GM21447 (cell line): Measurements from ENCODE around the gene RRP1B.
"Not testable (repeated sequence)": the region's sequence is repeated elsewhere in the genome, so short reads cannot be mapped to it uniquely, and the experiment has no call there.

ENCODE experiments used
- ATAC-seq: cut with Tn5 transposase; IDR thresholded peaks from one replicate; pipeline ENCODE4 v1.9.1; 2021; ENCODE audit not compliant: unreplicated experiment

The RRP1B gene

DNA sequence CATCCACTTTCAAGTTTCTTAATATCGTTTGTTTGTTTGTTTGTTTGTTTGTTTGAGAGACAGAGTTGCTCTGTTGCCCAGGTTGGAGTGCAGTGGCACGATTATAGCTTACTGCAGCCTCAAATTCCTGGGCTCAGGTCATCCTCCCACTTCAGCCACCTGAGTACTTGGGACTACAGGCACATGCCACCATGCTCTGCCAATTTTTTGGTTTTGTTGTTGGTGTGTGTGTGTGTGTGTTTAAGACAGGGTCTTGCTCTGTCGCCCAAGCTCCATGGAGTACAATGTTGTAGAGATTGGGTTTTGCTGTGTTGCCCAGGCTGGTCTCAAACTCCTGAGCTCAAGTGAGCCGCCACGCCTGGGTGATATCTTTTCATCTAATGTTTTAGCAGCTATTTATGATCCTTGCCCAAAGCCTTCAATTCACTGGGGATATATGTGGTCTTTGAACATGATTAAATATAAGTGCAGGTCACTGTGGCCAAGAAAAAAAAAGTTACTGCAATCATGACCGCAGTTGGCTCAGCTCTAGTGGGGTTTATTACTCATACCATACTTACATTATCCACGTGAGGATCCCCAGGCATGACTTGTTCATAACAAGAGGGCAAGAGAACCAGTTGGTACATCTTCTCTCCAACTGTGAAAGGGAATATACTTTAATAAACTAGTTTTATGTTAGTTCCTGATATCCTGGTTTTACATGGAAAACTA lies 8.0 kb downstream of the RRP1B start:
- no peak for ATAC-seq

DNA sequence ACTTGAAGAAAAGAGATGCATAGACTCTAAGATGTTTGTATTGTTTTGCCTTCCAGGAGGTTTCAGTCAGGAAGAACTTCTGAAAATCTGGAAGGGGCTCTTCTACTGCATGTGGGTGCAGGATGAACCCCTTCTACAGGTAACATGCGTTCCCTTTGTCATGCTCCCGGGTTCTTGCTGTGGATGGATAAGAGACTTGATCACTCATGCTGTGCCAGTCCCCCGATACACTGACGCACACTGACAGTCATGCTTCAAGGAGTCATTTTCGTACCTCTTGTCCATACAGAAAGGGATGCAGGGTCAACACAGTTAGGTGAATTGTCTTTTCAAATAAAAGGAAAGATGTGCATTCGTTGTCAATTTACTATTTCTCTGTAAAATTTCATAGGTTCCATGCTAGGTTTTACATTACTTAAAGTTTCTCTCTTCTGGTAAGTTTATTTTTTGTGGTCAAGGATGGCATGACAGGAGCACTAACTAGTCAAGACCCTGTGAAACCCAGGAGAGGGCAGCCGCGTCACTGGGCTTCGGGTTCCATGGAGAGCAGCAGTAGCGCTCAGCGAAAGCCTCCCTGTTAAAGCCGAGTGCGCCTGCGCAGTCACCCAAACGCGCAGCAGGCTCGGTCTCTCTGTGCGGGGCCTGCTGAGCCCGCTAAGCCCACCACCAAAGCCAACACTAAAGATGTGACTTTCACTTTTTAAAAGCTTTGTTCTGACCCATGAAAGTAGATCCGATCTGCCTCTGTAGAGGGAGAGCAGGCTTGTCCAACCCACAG lies 10.7 kb downstream of the RRP1B start:
- ATAC-seq = no peak

DNA sequence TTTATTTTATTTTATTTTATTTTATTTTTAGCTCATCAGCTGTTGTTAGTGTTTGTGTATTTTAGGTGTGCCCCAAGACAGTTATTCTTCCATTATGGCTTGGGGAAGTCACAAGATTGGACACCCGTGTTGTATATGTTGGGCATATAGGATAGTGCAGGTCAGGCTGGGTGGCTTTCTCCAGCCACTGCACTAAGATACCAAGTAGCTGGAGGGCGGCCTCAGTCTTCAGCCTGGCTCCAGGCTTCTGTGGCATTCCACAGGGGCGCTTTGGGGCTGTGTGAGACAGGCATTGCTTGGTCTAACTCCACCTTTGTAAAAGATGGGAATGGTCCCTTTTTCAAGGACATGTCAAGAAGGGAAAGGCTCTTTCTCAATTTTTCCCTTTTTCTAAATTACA lies 16.5 kb downstream of the RRP1B start:
- no peak for ATAC-seq

DNA sequence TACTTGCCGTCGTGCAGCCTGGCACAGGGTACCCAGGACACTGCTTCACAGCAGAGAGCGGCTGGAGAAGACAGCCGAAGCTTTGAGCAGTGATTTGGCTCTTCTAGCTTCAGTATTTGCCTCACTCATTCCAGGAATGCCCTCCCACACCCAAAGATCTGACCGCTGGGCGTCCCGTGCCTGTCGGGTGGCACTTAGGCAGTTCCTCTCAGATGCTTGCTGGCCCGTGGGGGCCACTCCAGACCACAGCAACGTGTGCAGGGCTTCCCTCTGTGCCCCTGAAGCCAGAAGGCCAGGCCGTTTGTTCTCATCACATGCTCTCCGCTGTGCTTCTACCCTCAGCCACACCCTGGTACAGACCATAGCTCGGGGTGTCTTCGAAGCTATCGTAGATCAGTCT lies 17.0 kb downstream of the RRP1B start:
- no peak for ATAC-seq

DNA sequence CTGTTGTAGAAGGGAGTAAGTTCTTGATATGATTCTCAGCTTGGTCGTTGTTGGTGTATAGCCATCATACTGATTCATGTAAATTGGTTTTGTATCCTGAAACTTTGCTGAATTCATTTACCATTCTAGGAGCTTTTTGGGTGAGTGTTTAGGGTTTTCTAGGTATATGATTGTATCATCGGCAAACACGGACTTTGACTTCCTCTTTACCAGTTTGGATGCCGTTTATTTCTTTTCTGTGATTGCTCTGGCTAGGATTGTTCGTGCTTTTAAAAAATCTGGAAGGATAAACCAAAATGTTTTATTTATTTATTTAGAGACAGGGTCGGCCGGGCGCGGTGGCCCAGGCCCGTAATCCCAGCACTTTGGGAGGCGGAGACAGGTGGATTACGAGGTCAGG lies 20.6 kb downstream of the RRP1B start:
- no peak for ATAC-seq

DNA sequence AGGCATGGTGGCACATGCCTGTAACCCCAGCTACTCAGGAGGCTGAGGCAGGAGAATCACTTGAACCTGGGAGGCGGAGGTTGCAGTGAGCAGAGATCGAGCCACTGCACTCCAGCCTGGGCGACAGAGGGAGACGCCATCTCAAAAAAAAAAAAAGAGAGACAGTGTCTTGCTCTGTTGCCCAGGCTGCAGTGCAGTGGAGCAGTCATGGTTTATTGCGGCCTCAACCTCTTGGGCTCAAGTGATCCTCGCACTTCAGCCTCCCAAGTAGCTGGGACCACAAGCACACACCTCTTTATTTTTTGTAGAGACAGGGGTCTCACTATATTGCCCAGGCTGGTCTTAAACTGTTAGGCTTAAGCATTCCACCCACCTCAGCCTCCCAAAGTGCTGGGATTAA lies 21.1 kb downstream of the RRP1B start:
- ATAC-seq = not testable (repeated sequence)

DNA sequence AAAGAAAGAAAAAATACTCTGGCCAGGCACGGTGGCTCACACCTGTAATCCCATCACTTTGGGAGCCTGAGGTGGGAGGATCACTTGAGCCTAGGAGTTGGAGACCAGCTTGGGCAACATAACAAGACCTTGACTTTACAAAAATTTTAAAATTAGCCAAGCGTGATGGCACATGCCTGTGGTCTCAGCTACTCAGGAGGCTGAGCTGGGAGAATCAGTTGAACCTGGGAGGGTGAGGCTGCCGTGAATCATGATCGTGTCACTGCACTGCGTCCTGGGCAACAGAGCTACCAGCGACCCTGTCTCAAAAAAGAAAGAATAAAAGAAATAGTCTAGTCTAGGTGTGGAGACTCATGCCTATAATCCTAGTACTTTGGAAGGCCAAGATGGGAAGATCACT lies 22.3 kb downstream of the RRP1B start:
- ATAC-seq = no peak

DNA sequence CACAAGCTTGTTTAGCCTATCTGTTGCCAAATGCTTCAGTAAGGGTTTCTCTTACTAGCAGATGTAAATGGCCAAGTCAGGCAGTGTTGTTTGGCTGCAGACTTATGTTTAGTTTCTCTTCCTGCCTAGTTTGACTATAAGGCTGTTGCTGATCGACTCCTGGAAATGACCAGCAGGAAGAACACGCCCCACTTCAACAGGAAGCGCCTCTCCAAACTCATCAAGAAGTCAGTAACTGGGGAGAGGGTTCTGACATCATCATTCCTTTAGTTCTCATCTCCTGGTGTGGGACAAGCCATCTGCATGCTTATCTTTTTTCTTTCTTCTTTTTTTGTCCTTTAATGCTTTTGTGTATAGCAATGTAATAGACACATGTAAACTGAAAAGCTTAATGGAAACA lies 25.1 kb downstream of the RRP1B start:
- ATAC-seq = no peak

DNA sequence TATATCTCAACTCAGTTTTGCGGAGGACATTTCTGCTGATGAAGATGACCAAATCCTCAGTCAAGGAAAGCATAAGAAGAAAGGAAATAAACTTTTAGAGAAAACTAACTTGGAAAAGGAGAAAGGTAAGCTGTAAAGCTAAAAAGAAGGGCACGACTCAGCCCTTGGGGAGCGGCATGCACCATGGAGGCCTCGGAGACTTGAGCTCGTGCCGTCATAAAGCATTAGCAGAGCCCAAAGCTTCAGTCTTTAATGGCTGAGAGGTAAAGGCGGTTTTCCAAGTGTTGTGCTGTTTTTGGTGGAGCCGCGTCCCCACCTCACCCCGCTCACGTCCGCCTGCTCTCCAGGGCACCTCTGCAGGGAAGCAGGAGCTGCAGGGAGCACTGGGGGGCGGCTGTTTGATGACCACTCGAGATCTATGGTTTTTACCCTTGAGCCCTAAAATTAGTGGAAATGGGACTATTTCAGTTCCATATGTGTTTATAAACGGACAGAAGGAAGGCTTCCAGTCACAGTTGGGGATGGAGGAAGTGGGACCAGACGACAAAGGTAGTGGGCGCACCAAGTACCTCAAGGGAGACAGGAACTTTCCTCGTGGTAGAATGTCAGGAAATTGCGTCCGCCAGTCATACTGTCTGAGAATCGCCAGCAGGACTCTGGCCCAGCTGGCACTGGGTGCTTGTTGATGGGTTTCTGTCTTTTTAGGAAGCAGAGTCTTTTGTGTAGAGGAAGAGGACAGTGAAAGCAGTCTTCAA lies 27.6 kb downstream of the RRP1B start:
- ATAC-seq = no peak

DNA sequence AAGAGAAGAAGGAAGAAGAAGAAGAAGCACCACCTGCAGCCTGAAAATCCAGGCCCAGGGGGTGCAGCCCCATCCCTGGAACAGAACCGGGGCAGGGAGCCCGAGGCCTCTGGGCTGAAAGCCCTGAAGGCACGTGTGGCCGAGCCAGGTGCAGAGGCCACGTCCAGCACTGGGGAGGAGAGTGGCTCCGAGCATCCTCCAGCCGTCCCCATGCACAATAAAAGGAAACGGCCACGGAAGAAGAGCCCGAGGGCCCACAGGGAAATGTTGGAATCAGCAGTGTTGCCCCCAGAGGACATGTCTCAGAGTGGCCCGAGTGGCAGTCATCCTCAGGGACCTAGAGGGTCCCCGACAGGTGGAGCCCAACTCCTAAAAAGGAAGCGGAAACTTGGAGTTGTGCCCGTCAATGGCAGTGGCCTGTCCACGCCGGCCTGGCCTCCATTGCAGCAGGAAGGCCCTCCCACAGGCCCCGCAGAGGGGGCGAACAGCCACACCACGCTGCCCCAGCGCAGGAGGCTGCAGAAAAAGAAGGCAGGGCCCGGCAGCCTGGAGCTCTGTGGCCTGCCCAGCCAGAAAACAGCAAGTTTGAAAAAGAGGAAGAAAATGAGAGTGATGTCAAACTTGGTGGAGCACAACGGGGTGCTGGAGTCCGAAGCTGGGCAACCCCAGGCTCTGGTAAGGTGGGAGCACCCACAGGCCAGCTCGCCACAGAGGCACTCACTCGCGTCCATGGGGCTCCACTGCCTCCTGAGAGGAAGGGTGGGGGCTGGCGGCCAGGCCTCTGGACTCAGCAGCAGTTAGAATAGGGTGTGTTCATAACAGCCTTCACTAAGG lies 28.4 kb downstream of the RRP1B start:
- no peak for ATAC-seq

DNA sequence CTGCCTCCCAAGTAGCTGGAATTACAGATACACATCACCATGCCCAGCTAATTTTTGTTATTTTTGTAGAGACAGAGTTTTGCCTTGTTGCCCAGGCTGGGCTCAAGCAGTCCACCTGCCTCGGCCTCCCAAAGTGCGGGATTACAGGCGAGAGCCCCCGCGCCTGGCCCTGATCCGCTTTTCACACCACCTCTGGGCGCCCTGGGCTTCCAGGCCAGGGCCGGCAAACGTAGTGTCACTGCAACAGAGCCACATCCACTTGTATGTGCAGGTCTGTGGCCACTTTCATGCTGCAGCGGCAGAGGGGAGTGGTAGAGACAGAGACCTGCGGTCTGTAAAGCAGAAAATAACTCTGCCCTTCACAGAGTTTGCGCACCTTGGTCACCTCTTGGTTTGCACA lies 29.5 kb downstream of the RRP1B start:
- ATAC-seq = no peak

DNA sequence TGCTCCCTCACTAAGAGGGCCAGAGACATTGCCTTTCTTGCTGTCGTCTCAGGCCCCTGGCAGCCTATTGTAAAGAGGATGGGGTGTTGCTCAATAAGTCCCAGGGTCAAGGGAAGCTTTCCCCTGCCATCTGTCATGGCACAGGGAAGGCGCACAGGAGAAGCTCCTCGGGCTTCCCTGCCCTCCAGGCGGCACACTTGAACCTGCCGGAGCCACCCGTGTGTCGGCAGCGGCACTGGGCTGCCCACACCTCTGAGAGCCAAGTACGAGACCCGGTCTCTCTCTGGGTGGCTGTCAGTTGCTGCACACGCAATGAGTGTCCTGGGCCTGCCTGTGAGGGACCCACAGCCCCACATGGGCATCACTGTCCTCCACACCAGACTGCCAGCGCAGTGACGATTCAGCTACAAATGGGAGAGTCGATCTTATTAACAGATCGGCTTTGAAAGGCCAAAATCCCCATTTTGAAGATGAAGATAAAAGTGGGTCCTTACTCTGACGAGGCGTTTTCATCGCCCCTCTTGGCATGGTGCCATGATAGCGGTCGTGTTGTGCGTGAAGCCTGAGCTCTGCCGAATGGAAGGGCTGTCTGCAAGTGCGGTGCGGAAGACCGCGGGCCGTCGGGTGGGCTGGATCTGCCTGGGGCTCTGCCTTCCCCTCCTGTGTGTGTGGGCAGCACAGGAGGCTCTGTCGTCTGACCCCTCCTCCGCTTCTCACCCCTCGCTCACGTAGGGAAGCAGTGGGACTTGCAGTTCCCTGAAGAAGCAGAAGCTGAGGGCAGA lies 30.4 kb downstream of the RRP1B start:
- ATAC-seq = no peak

DNA sequence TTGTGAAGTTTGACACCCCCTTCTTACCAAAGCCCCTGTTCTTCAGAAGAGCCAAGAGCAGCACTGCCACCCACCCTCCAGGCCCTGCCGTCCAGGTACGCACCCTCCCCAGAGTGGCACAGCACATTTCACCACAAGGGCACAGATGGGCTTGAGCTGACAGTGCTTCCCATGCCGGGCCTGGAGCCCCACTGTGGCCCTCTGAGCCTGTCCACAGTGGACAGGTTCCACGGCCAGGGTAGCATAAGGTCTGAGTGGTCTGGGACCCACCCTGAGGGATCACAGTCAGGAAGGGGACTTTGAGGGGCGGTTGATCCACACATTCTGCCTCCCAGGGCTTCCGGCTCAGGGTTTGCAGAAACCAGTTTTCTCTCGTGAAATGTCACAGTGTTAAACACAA lies 31.0 kb downstream of the RRP1B start:
- no peak for ATAC-seq

DNA sequence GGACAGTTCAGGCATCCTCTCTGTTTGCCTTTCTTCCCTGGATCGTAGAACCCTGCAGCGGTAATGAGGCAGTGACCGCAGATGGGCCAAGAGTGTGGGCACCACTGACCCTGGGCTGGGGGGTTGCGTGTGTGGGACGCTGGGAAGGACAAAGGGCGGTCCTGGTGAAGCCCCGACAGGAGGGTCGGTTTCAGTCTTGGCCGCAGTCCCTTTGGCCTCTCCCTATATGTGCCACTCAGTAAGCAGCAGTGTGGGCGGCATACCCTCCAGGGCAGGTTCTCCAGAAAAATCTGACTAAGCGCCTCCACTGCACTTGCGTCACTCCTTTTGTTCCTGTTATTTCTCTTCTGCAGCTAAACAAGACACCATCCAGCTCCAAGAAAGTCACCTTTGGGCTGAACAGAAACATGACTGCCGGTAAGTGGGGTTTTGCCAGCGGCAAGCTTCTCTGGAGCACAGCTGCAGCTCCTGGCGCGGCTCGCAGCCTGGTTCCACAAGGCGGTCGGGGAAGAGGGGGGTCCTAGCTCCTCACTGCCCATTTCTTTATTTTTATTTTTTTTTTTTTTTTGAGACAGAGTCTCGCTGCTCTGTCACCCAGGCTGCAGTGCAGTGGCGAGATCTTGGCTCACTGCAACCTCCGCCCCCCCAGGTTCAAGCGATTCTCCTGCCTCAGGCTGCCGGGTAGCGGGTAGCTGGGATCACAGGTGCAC lies 31.9 kb downstream of the RRP1B start:
- no peak for ATAC-seq

DNA sequence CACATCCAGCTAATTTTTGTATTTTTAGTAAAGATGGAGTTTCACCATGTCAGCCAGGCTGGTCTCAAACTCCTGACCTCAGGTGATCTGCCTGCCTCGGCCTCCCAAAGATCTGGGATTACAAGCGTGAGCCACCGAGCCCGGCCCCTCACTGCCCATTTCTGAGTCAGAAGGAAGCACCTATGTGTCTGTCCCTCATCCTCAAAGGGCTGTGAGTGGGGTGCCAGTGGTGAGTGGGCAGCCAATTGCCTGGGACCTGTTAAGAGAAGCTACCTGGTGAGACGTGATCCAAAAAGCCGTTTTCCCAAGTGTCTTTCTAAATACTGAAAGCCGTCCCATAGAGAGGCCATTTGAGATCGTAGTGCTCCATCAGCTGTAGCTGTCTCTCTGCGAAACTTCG lies 32.4 kb downstream of the RRP1B start:
- ATAC-seq = no peak

DNA sequence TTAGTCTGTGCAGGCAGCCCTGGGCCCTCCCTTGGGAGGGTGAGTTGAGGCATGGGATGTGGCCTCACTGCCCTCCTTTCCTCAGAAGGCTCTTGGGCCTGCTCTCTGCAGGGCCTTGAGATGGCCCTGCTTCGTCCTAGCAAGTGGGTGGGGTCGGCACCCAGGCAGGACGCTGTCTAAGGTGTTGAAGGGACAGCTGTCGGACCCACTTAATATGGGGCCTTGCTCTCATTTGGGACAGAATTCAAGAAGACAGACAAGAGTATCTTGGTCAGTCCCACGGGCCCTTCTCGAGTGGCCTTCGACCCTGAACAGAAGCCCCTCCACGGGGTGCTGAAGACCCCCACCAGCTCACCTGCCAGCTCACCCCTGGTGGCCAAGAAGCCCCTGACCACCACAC lies 33.6 kb downstream of the RRP1B start:
- no peak for ATAC-seq

DNA sequence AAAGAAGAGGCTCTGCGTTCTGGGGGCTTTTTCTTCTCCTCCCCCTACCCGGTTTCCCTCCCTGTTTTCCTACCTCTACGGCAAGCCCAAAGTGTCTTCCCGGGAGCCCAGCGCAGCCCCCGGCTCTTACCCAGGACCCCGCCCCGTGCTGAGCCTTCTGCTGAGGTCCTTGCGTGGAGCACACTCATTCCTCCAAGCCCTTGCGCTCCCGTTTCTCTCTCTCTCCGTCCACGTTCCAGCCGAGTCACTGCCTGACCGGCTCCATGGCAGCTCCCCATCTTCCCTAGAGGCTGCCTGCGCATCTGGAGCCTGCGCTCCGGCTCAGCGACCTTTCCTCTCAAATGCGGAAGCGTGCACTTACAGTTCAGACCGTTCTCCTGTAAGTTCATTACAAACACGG lies 34.6 kb downstream of the RRP1B start:
- ATAC-seq = no peak

DNA sequence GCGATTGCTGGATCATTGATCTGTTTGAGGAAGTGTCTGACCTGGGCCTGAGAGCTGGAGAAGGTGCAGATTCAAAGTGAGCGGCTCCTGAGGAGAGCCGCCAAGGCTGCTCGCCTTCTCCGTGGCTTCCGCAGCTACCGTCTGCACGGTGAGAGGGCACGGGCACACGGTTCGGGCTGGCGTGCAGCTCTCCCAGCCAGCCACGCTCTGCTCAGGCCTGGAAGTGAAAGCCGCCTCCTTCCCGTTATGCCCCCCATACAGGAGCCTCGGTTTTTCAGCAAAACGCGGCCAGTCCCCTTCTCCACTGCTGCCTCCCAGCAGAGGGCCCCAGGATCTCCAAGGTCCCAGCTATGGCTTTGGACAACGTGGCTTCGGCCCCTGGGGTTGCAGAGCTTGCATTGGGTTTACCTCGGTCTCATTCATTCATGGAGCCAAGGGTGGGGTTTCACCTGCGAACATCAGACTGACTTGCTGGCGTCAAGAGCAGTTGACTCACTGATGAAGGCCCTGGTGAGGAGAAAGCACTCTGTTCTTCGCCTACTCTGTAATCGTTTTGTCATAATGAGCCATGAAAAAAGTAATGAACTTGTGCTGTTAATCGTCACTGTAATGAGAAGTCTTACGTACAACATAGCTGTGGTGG lies 35.2 kb downstream of the RRP1B start:
- no peak for ATAC-seq

DNA sequence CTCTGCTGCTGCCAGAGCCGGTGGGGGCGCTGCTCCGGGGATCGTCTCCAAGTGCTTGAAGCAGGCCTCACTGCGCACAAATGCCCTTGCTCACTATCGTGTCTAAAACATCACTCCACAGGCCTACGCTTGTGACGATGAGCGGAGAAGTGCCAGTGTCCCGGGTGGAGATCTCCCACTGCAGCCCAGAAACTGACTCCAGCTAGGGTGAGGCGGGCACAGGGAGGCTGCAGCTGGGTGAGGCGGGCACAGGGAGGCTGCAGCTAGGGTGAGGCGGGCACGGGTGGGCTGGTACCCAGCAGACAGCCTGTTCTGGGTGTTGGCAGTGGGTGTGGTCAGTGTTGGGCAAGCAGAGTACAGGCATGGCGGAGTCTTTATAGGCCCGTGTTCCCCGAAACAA lies 36.9 kb downstream of the RRP1B start:
- ATAC-seq = no peak
